ENCODE measurements around the gene MAPK1.

- TF ChIP-seq EZH2 (IDR thresholded peaks at IDR 0.05) (no peak), POLR2AphosphoS5 (IDR thresholded peaks at IDR 0.05; ENCODE audit: borderline replicate concordance, low read depth, low read length) (no peak)
Observed at GRCh38 chr22:21842946-21843345, 24.5 kb downstream of the MAPK1 start.

Measured in SK-N-MC (cell line).